HG03139 (cell line): Measurements from ENCODE around the gene MYO1A.
"Not testable (repeated sequence)": the region's sequence is repeated elsewhere in the genome, so short reads cannot be mapped to it uniquely, and the experiment has no call there.

Source experiments
- ATAC-seq: cut with Tn5 transposase; IDR thresholded peaks from one replicate; pipeline ENCODE4 v1.9.1; 2021; ENCODE audit not compliant: unreplicated experiment

MYO1A gene

GRCh38 chr12:56996793-56997545 is 53.0 kb downstream of the MYO1A start:
- no peak for ATAC-seq

- no peak for ATAC-seq
Measured at GRCh38 chr12:56995930-56996496, 53.9 kb downstream of the MYO1A start.

DNA sequence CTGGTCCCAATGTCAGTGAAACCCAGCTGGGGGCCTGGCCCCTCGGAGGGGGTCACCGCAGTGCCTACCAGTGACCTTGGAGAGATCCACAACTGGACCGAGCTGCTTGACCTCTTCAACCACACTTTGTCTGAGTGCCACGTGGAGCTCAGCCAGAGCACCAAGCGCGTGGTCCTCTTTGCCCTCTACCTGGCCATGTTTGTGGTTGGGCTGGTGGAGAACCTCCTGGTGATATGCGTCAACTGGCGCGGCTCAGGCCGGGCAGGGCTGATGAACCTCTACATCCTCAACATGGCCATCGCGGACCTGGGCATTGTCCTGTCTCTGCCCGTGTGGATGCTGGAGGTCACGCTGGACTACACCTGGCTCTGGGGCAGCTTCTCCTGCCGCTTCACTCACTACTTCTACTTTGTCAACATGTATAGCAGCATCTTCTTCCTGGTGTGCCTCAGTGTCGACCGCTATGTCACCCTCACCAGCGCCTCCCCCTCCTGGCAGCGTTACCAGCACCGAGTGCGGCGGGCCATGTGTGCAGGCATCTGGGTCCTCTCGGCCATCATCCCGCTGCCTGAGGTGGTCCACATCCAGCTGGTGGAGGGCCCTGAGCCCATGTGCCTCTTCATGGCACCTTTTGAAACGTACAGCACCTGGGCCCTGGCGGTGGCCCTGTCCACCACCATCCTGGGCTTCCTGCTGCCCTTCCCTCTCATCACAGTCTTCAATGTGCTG is 54.6 kb downstream of the MYO1A start:
- ATAC-seq: no peak

- no peak for ATAC-seq
Measured at GRCh38 chr12:56994231-56994746, 55.6 kb downstream of the MYO1A start.

DNA sequence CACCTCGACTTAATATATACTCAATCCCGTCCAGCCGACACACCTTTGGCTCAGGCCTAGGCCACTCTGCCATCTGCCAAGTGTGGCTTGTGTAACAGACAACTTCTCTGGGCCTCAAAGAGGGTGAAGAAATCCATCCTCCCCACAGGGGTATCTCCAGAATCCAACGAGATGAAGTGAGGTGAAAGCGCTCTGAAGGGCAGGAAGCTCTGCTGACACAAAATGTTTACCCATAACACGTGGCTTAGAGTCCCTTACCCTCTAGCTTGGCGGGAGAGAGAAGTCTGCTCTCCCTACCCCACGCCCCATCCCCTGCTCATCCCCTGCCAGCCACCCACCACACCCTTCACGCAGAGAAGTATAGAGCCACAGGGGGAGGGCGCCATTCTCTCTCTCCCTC is 56.6 kb downstream of the MYO1A start:
- ATAC-seq: no peak

DNA sequence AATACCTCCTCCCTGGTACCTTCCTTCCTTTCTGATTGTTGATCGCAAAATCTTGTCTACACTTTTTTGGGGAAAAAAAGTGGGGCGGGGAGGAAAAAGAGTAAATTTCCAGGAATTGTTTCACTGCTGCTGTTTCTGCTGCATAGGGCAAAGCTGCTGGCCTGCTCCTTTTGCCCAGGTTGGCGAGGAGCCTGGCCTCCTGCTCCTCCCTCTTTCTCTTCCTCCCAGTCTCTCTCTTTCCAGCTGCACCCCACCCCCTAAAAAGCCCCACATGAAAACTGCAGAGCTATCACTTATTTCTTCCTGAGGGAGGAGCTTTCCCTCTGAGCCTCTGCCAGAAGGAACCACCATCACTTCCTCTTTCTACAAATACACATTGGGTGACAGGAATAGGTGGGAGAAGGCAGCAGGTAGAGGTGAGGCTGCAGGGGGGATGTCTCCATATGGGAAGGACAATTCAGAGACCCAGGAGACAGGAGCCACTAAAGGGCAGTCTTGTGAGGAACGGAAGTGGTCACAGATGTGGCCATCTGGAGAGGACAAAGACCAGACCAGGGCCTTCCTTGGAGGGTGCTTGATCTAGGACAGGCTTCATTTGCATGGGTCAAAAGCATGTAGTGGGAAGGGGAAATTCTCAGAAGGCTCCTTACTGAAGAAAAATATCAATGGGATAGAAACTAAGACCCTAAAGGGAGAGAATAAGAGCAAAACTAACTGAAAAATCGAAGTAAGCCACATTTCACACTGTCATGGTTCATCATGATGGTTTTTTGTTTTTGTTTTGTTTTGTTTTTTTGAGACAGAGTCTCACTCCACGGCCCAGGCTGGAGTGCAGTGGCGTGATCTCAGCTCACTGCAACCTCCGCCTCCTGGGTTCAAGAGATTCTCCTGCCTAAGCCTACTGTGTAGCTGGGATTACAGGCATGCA is 58.3 kb downstream of the MYO1A start:
- no peak for ATAC-seq

DNA sequence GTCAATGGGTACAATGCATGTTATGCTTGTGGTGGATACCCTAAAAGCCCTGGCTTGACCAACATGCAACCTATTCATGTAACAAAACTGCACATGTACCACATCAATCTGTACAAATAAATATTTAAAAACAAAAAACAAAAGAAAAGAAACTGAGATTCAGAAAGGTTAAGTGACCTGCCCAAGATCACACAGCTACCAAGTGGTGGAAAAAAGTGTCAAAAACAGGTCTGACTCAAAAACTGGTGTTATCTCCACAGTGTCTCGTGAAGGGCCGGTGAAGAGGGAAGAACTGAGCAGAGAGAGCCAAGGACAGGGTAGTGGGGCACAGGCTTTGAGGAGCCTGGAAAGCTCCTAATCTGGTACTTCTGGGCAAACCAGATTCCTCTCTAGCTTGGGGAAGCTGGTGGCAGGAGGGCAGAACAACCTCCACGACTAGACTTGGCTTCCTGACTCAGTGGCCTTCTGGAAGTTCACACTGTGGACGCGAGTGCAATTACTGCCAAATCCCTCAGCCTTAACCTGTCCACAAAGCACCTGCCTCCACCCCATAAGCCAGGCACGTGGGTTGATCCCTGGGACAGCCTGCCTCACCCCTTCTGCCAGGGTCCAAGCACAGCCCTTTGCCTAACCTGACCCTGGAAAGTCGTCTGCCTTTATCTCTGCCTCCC is 59.1 kb downstream of the MYO1A start:
- ATAC-seq: no peak

DNA sequence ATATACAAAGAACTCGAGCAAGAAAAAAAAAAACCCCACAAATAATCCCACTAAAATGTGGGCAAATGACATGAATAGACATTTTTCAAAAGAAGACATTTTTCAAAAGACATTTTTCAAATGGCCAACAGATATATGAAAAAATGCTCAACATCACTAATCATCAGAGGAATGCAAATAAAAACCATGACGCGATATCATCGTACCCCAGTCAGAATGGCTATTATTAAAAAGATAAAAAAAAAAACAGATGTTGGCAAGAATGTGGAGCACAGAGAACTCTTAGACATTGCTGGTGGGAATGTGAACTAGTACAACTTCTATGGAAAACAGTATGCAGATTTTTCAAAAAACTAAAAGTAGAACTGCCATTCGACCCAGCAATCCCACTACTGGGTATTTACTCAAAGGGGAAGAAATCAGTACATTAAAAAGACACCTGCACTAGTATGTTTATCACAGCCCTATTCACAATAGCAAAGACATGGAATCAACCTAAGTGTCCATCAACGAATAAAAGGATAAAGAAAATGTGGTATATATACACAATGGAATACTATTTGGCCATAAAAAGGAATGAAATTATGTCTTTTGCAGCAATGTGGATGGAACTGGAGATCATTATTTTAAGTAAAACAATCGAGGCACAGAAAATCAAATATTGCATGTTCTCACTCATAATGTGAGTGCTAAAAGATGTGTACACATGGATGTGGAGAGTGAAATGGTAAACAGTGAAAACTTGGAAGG is 59.9 kb downstream of the MYO1A start:
- ATAC-seq: no peak

DNA sequence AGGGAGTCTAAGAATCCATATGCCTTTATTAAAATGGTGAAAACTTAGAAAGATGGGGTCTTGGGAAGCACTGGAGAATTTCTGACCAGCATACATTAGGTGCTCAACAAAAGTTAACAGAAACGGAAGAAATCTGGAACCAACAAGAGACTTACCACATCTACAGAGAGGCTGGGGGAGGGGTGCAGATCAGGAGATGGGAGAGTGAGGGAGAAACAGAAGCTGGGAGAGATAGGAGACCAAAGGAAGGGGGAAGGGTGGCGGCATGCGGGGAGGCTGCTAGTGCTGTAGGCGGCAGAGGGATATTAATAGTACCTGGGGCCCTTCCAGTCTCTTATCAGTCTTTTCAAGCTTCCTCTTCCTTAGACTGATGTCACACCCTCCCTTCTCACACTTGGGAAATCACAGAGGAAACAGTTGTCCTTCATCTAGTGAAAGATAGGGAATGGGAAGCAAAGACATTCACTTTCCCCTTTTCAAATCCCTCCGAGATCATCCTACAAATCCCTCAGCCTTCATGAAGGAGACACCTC is 61.7 kb downstream of the MYO1A start:
- no peak for ATAC-seq

- no peak for ATAC-seq
Measured at GRCh38 chr12:56987551-56988053, 62.3 kb downstream of the MYO1A start.

GRCh38 chr12:56987011-56987410 is 62.9 kb downstream of the MYO1A start:
- no peak for ATAC-seq

DNA sequence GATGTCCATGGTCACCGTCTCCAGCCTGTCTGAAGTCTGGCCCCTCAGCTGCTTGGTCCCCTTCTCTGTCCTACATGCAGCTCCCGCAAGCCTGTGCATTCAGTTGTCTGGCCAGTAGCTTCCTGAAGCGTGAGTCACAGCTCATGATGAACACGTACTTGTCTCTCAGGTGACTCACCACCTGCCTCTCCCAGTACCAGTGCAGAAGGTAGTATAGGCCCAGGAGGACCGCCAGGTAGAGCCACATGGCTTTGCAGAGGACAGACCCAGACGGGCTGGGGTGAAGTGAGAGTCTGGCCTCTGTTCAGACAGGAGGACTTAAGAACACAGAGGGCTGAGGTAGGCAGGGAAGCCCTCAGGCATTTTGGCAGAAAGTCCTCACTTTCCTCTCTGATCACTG is 64.2 kb downstream of the MYO1A start:
- ATAC-seq: not testable (repeated sequence)

- ATAC-seq: no peak
Measured at GRCh38 chr12:56983386-56983785, 66.5 kb downstream of the MYO1A start.

- ATAC-seq: not testable (repeated sequence)
Measured at GRCh38 chr12:56982578-56983236, 67.2 kb downstream of the MYO1A start.

- ATAC-seq: no peak
Measured at GRCh38 chr12:56980941-56981530, 68.9 kb downstream of the MYO1A start.

DNA sequence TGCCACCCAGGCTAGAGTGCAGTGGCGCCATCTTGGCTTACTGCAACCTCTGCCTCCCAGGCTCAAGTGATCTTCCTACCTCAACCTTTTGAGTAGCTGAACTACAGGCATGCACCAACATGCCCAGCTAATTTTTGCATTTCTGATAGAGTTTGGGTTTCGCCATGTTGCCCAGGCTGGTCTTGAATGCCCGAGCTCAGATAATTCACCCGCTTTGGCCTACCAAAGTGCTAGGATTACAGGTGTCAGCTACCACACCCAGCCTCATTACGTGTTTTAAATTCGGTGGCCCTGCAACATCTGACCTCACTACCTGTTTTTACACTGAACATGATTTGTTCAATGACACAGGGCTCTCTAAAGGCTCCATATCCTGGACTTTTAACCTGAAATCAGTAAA is 69.7 kb downstream of the MYO1A start:
- no peak for ATAC-seq

DNA sequence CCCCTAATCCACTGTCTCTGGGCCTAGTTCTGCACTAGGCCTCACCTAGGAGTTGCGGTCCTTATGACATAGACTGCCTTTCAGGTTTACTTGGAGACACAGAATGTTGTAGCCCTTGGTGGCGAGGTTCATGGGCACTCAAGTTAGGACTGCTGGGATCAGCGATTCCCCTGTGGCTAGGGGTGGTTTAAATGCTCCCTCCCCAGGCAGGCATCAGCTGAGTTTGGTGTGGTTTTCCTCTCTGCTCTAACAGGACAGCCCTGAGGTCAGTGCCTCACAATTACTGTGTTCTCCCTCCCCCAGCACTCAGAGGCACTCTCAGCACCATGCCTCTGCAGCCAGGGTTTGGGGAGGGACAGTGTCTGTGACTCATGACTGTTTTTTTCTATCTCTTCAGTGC is 70.3 kb downstream of the MYO1A start:
- no peak for ATAC-seq
